Pancreas (tissue), 10 donors: ENCODE measurements around the gene DNMT3A. TPM values are rescaled to one million over a fixed set of nuclear protein-coding genes. Genes with fewer than 3 reads are reported as not detected.

Experiments
- ATAC-seq, 4 donors: fragments of 200-7000 bp; cut with Tn5 transposase; one replicate each; pipeline versions ENCODE4 v1.8.0 to v1.9.1; 2020; ENCODE audit warnings: mild to moderate bottlenecking in 4 of 4, moderate library complexity in 4 of 4
- DNase-seq, 6 donors: peaks; one replicate each; pipeline ENCODE4 v3.0.0-alpha.2; 2020
- FAIRE-seq: peaks from 2 replicates; lab custom pipeline; 2012; peaks lifted over from hg19 to GRCh38; lab: Jason Lieb, UNC
- H3K27ac ChIP-seq, 4 donors: fragments of 200-600 bp; sonication (generic); 1 replicate in 3 of 4; 2 replicates in 1 of 4; pipeline versions ENCODE4 v1.5.0 to v1.8.0; 2020
- H3K27me3 ChIP-seq, 4 donors: fragments of 200-600 bp; one replicate each; pipeline ENCODE4 v1.8.0; 2021
- H3K36me3 ChIP-seq, 3 donors: fragments of 200-600 bp; sonication (generic) in 1 of 3; one replicate each; pipeline versions ENCODE4 v1.5.0 to v1.8.0; 2020 to 2021
- H3K4me1 ChIP-seq, 3 donors: fragments of 200-600 bp; one replicate each; pipeline ENCODE4 v1.8.0; 2021
- H3K4me3 ChIP-seq, 4 donors: fragments of 200-600 bp; sonication (generic) in 2 of 4; one replicate each; pipeline versions ENCODE4 v1.5.0 to v1.8.0; 2020 to 2021
- H3K9me3 ChIP-seq, 4 donors: fragments of 200-600 bp; one replicate each; pipeline ENCODE4 v1.8.0; 2021
- WGBS, 2 donors: extraction: QIAGEN DNeasy Blood & Tissue Kit; methylation state at CpG; one replicate each; pipeline ENCODE4 v1.1.7; 2013; 5-methylcytosine and 5-hydroxymethylcytosine counted together
- intact Hi-C, 3 donors: fragments of 100-400 bp; cut with DNase I; formaldehyde crosslinking; loops; one replicate each; pipeline versions ENCODE4 v1.11.1 to v1.14.2; 2022
- polyA plus RNA-seq, 2 donors: library from polyadenylated mRNA; stranded (reverse); fragments of 200-250 nt; gene quantifications; one replicate each; pipeline ENCODE4 v1.2.3, GENCODE V29; 2013
- total RNA-seq, 6 donors: library from RNA; stranded (reverse); fragmentation: NEBNext Ultra II Directional in 4 of 6; extraction: Animal tissue kit (Norgen Biotek cat#: 25700) in 4 of 6; gene quantifications; one replicate each; pipeline versions ENCODE4 v1.2.1 to v1.2.4, GENCODE V29; 2021 to 2023
- TF ChIP-seq, protein P1 (sequence below), 4 donors: fragments of 200-600 bp; sonication (generic) in 3 of 4; IDR thresholded peaks; one replicate each; pipeline versions ENCODE4 v1.5.0 to v1.8.0; 2021; ENCODE audit warnings: antibody characterized with exemption in 4 of 4
- donor health status: healthy with polysubstance abuse.
- donor health status: DM: no; HTN: no; CAD: no; lungs with moderate emphysema.
- donor health status: DM: no; HTN: no; CAD: no.
- donor health status: control.
- donor health status: control.
- donor health status: Bipolar disorder and iron deficiency.
- donor health status: DM: yes; HTN: yes; CAD: no.
- donor health status: DM: no; HTN: no; CAD: no.
- donor health status: DM: no; HTN: no; CAD: no.
- donor health status: DM: yes; HTN: yes; CAD: no.

Gene DNMT3A
- total and polyA plus RNA-seq, 8 donors, result 10.3 to 30.9 (median 17.5) TPM

DNA sequence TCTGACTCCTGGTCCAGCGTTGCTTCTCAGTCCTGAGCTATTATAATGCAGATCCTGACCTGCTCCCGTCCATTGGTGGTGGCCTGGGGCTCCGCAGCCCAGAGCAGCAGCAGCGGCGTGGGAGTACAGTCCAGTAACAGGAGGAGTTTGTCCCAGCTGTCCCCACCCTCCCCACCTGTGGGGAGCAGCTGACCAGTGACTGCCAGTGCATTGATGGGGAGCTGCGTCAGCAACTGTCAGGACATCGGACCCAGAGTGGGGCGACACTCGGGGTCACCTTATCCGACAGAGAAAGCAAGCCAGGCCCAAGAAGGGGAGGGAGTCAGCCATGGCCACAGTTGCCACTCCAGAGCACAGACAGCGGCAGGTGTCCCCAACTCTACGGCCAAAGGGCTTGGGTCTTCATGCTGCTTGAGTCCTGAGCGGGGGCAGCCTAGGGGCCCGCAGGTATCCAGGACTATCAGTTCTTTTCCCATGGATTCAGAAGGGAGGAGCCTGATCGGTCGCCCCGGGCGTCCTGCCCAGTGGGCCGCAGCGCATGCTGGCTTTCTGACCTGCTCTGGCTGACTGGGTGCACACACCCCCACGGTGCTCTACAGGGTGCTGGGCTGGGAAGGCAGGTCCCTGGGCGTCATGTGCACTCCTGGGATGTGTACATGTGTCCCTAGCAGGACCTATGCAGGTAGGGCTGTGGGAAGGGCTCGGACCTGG, 29.7 kb downstream of the DNMT3A start:
- peak overlapping the region in 1 of 4 donors; percentile 12 for H3K4me3 ChIP-seq
- TF ChIP-seq, protein P1, sequence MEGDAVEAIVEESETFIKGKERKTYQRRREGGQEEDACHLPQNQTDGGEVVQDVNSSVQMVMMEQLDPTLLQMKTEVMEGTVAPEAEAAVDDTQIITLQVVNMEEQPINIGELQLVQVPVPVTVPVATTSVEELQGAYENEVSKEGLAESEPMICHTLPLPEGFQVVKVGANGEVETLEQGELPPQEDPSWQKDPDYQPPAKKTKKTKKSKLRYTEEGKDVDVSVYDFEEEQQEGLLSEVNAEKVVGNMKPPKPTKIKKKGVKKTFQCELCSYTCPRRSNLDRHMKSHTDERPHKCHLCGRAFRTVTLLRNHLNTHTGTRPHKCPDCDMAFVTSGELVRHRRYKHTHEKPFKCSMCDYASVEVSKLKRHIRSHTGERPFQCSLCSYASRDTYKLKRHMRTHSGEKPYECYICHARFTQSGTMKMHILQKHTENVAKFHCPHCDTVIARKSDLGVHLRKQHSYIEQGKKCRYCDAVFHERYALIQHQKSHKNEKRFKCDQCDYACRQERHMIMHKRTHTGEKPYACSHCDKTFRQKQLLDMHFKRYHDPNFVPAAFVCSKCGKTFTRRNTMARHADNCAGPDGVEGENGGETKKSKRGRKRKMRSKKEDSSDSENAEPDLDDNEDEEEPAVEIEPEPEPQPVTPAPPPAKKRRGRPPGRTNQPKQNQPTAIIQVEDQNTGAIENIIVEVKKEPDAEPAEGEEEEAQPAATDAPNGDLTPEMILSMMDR (IDR thresholded peaks at IDR 0.05), result no peak
- ATAC-seq, result peak; percentile 38 to 60 (median 50)
- H3K27me3 ChIP-seq, result no peaks in the 10 kb centered on the region
- DNase-seq, result peak; percentile 68 to 89 (median 78)
- no peak for FAIRE-seq
- no peaks in the 10 kb centered on the region for H3K36me3 ChIP-seq
- intact Hi-C loops, result no loop called here
- H3K27ac ChIP-seq, result peak overlapping the region; percentile 42 to 77 (median 55)
- no peaks in the 10 kb centered on the region for H3K9me3 ChIP-seq
- WGBS, 2 donors, result 31 to 36% methylated on average over 23 of the region's 23 CpGs
- H3K4me1 ChIP-seq, result peaks cover 30 to 45% (median 38%) of the 10 kb centered on the region in 3 donors

DNA sequence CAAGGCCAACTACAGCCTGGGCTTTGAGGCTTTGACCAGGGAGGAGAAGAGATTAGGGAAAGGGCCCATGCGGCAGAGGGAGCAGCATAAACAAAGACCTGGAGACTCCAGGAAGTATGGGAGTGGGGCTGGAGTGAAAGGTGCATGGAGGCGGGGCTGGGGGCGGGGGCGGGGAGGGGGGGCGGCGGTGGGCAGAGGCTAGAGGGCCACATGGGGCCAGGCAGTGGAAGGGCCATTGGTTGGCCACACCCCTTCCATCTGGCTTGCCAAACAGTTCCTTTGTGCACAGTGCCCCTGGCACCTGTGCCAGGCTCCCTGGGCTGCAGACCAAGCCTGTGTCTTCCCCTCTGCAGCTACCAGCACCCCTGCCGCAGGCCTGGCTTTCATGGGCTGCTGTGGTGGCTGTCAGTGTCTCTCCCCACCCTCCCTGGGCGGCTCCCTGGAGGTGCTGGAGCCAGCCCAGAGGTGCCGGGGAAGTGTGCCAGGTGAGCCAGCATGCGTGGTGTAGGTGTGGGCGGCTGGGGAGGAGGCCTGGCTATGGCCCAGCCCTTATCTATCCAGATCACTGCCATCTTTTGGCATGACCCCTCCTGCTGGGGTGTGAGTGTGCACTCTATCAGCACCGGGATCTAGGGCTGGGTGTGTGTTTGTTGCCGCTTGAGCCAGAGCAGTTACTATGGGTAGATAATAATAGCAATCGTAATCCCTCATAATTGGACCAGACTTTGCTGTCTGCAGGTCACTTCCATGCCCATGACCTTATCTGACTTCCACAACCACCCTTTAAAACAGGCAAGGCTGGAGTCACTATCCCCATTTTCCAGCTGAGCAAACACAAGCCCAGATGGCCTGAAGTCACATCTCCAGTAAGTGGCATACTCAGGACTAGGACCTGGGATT, 30.5 kb downstream of the DNMT3A start:
- ATAC-seq, result peak; percentile 72 to 81 (median 78)
- no peak for FAIRE-seq
- DNase-seq, result peak; percentile 84 to 95 (median 90)
- intact Hi-C loops, result no loop called here
- TF ChIP-seq, protein P1 (IDR thresholded peaks at IDR 0.05), result no peak
- no peaks in the 10 kb centered on the region for H3K9me3 ChIP-seq
- H3K27ac ChIP-seq, result peak overlapping the region; percentile 44 to 77 (median 71)
- H3K4me1 ChIP-seq, result peaks cover 30 to 45% (median 38%) of the 10 kb centered on the region in 3 donors
- no peaks in the 10 kb centered on the region for H3K36me3 ChIP-seq
- WGBS, 2 donors, result 7 to 11% methylated on average over 9 to 13 of the region's 14 CpGs
- H3K27me3 ChIP-seq, result no peaks in the 10 kb centered on the region
- H3K4me3 ChIP-seq, result no peak overlapping the region

DNA sequence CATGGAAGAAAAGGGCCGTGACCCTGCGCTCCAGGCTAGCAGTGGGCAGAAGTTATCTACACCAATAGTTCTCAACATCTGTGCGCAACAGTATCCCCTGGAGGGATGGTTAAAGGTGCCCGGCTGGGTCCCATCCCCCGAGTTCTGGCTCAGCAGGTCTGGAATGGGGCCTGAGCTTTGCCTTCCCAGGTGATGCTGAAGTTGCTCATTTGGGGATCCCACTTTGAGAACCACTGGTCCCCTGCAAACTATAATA, 31.1 kb downstream of the DNMT3A start:
- no peak for ATAC-seq
- H3K4me1 ChIP-seq, result peaks cover 30 to 44% (median 38%) of the 10 kb centered on the region in 3 donors
- WGBS, 2 donors, result 48 to 57% methylated on average over 5 of the region's 5 CpGs
- no peak overlapping the region for H3K4me3 ChIP-seq
- H3K36me3 ChIP-seq, result no peaks in the 10 kb centered on the region
- no peaks in the 10 kb centered on the region for H3K27me3 ChIP-seq
- FAIRE-seq, result no peak
- no peak for DNase-seq
- H3K27ac ChIP-seq, result peak overlapping the region; percentile 14 to 76 (median 71)
- intact Hi-C loops, result no loop called here
- TF ChIP-seq, protein P1 (IDR thresholded peaks at IDR 0.05), result no peak
- no peaks in the 10 kb centered on the region for H3K9me3 ChIP-seq

DNA sequence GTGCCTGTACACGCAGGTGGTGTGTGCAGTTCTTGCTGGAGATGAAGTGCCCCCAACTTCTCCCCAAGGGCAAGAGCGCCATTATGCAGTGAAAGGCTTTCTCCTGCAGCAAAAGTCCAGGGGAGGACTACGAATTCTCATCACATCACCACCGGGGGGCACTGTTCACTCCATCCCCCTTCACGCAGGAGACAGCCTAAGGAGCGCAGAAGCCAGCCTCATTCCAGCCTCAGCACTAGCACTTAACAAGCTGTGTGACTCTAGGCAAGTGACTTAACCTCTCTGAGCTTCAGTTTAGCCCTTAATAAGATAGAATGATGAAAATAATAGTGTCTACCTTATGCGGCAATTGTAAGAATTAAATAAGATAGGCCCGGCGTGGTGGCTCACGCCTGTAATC, 32.3 kb downstream of the DNMT3A start:
- DNase-seq, result peak in 2 of 6 donors; percentile 38 to 46
- no peak for ATAC-seq
- WGBS, 2 donors, result 74 to 76% methylated on average over 10 of the region's 10 CpGs
- TF ChIP-seq, protein P1 (IDR thresholded peaks at IDR 0.05), result peak in 2 of 4 donors; percentile 13 to 21
- H3K4me1 ChIP-seq, result peaks cover 27 to 32% (median 30%) of the 10 kb centered on the region in 3 donors
- H3K9me3 ChIP-seq, result no peaks in the 10 kb centered on the region
- no peaks in the 10 kb centered on the region for H3K36me3 ChIP-seq
- no peak for FAIRE-seq
- intact Hi-C loops, result no loop called here
- no peaks in the 10 kb centered on the region for H3K27me3 ChIP-seq
- H3K27ac ChIP-seq, result peak overlapping the region in 1 of 4 donors; percentile 76
- no peak overlapping the region for H3K4me3 ChIP-seq
